HG03521 (cell line): Measurements from ENCODE around the gene TCF7.

ENCODE experiments used
- ATAC-seq: cut with Tn5 transposase; IDR thresholded peaks from one replicate; pipeline ENCODE4 v1.9.1; 2021; ENCODE audit warnings: mild to moderate bottlenecking, moderate library complexity; ENCODE audit not compliant: unreplicated experiment

Gene TCF7

DNA sequence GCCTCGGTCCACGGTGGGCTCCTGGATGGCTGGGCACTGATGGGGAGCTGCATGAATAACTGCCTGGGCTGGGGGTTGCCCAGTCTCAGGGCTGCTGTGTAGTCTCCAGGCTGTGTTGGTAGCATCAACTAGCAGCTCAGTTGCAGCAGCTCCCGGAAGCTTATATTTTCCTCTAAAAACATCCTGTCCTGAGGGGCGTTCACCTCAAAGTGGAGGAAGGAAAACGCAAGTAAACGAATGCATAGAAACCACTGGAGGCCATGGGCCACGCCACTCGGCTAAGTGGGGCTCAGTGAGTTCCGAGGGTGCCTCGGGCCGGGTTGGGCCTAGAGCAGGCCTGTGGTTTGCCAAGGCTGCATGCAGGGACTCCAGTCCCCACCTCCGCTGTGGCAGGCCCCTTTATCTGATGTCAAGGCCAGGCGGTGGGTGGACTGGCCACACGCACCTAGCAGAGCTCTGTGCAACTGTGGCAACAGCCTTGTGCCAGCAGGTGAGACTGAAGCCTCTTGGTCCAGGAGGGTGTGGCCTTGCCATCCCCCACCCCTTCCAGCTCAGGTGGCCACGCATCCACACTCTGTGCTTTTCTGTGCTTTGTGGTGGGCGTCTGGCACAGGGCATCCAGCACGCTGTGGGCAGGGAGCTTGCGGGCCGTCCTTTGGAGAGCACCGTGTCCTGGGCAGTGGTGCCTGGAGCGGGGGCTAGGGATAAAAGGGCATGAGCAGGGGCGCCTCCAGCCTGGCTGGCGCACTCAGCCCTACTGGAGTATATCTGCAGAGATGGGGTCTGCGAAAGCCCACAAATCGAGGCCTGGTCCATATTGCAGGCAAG lies 15.1 kb downstream of the TCF7 start:
- ATAC-seq = no peak

DNA sequence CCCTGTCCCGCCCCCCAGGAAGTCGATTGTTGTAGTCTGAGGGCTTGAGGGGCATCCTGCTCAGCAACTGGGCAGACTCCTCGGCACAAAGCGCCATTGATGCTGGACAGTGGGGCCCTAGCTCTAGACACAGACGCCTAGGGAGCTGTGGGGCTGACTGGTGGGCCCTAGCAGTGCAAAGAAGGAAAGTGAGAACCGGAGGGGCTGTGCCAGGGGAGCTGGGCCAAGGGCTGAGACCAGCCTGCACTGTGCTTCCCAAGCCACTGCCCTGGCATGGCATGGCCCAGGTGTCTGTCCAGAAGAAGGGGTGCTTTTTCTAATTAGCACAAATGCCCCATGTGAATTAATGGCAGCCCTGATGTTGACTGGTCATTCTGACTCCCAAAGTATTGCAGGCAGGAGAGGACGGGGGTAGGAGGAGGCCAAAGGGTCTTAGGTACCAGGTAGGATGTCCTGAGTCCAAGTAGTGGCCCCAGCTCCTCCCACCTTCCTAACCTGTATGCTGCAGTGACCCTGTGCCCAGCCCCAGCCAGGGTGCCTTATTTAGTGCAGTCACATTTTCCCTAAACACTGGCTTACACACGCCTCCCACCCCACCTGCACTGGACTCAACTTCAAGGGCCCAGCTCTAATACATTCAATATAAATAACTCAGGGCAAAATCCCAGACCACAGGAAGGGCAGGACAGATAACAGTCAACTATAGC lies 15.9 kb downstream of the TCF7 start:
- no peak for ATAC-seq

DNA sequence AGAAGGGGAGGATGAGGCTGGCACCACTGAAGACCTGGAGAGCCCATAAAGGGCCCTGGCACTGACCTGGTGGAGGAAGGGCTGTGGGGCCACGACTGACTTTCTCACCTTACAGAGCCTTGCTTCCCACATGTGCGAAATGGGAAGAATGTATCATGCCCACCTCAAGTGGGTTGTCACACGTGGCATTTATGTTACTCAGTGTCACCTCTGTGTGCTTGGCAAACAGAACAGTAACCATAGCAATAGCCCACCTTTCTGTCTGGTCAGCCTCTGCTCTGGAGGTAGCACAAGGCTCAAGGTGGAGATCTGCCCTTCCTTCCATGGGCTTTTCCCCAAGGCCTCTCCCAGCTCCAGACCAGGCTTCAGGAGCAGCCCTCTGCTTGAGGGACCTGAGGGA lies 16.7 kb downstream of the TCF7 start:
- ATAC-seq = no peak

DNA sequence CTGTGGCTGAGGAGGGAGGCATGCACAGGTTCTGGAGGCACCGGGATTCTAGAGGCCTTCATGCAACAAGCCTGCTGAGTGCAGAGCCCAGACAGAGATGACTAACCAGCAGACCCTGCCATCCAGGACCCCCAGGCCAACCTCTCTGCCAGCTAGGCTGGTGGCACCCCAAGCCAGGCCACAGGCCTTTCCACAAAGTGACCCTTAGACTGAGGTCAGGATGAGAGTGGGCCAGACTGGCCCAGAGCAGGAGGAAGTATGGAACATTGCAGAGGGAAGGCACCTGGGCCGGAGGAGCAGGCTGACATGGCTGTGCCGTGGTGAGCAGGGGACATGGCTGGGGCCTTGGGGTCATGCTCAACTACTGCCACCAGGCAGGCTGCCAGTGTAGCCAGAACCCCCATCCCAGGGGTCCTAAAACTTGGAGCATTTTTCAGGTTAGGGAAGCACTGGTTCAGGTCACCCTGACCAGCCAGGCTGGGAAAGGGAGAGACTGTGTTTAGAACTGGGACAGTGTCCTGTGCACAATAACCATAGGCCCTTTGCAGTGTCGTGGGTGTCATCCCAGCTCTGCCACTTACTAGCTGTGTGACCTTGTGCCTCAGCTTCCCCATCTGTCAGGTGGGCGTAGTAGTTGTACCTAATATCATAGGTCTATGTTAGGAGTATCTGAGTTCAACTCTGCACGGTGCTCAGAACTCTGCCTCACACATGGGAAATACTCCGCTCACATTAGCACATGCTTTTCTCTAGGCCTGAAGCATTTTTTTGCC lies 17.3 kb downstream of the TCF7 start:
- ATAC-seq = no peak

DNA sequence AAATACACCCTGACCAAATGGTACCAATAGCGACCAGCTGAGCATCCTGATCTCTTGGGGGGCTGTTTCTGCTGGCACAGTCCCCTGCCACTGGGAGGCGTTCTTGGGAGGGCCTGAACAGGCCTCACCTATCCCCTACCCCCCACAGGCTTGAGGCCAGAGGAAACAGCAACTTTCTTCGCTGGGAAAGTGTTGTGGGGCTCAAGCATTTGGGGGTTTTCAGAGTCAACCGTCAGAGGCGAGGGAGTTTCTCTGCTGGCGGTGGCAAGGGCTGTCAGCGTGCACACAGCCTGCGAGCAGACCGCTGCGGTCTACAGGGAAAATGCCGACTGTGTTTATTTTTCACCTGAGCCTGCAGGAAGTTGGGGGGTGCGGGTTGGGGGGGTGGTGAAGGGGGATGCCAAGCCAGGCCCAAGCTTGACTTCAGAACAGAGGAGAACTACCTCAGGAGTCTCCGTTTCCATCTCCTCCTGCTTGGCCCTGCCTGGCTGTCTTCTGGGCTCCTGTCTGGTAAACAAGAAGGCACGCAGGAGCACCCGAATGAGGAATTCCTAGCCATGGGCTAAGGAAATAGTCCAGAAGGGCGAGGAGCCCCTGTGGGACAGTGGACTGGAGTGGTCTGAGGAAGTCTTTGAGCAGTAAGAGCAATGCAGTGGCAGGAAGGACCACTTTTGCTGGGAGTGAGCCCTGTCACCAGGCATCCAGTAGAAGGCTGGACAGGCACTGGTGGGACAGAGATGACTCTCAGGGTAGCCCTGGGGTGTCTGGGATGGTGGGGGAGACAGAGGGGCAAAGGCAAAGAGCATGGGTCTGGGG lies 18.1 kb downstream of the TCF7 start:
- ATAC-seq = no peak

DNA sequence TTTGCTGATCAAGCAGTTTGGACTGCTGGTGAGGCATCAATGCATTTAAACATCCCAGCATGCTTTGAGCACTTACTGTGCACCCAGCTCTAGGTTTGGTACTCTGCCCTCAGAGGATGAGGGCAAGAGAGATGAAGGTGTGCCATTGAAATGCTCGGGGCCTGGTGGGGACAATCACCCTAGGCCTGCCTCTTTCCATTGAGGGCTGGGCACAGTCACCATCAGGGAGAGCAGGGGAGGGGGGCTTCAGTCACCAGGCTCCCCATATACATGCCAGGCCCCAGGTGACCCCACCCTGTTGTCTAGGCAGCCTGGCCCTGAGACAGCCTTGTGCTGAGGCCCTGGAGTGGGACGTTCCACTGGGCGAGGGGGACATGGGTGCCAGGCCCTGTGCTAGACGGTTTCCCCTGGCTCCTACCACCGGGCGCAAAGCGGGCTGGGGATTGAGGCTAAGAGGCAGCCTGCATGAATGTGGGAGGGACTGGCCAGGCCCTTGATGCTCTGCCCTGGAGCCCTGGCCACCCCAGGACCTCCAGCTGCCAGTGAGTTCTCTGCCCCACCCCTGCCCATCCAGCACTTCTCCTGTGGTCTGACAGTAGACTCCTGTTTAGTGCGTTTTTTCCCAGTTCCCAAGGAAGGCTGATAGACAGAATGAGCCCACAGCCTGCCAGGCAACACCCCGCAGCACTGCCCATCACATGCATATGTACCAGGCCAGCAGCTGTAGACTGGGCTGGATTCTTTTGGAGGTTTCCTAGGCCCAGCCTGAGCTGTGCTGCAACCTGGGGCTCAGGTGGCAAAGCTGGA lies 18.9 kb downstream of the TCF7 start:
- no peak for ATAC-seq

DNA sequence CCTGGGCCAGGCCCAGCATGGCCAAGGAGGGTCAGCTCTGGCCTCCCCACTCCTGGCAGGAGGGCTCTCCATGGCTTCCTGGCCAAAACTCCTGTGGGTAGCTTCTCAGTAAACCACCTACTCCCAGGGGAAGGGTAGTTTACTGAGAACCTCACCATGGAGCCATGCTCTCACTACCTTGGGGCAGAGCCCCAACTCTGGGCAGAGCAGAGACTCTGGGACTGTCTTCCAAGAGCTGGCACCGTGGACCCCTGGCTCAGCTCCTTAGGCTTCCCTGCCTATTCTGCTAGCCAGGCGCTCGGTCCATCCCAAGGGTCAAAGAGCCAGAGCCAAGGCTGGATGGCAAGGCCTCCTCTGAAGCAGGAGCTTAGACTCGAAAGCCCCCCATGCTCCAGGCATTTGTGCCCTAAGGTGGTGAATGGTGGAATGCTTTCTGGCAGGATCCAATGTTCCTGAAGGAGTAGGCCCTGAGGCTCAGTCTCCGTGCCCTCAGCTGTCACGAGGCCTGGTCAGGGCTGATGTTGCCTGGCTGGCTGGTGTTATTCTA lies 19.6 kb downstream of the TCF7 start:
- ATAC-seq = no peak

DNA sequence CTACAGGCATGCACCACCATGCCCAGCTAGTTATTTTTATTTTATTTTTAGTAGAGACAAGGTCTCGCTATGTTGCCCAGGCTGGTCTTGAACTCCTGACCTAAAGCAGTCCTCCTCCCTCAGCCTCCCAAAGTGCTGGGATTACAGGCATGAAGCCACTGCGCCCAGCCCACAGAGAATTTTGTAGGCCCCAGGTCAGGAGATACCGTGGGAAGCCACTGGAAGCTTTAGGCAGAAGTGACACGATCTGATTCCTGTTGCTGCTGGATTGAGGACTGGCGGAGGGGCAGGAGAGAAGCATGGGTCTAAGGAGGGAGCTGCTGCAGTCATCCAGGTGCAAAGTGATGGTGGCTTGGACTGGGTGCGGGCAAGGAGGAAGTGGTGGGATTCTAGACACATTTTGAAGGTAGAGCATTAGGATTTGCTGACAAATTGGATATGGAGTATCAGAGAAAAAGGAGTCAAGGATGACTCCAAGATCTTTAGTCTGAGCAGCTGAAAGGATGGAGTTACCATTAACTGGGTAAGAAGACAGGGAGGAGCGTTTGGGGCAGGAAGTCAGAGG lies 20.7 kb downstream of the TCF7 start:
- no peak for ATAC-seq

DNA sequence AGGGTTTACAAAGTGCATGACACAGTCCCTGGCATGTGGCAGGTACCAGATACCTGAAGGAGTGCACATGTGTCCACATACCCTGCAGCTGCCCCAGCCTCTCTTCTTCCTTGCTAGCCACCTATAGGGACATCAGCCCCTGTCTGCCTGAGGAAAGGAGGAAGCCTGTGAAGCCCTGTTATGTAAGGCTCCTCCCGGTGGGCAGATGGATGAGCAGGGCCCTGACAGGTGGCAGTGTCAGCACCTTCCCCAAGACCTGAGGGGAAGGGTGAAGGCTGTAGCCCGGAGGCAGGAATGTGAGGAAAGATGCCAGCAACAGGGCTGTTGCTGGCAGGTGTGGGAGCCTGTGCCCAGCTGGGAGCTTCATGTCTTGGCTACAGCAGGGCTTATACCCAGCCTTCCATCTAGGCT lies 21.7 kb downstream of the TCF7 start:
- no peak for ATAC-seq

DNA sequence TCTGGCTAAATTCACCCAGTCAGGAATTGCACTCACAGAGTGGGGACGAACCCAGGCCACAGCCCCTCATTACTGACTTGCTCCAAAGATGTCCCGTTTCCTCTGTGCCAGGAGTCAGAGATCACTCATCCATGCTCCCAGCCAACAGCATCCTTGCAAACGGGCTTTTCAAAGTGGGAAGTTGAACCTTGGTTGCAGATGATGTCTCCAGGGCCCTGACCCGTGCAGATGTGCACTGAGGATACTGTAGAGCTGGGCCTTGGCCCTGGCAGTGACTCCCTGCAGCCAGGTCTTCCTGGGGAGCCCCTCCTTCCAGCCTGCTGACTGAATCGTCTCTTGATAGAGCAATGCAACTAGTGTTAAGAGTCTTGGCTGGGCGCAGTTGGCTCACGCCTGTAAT lies 22.3 kb downstream of the TCF7 start:
- ATAC-seq = no peak

DNA sequence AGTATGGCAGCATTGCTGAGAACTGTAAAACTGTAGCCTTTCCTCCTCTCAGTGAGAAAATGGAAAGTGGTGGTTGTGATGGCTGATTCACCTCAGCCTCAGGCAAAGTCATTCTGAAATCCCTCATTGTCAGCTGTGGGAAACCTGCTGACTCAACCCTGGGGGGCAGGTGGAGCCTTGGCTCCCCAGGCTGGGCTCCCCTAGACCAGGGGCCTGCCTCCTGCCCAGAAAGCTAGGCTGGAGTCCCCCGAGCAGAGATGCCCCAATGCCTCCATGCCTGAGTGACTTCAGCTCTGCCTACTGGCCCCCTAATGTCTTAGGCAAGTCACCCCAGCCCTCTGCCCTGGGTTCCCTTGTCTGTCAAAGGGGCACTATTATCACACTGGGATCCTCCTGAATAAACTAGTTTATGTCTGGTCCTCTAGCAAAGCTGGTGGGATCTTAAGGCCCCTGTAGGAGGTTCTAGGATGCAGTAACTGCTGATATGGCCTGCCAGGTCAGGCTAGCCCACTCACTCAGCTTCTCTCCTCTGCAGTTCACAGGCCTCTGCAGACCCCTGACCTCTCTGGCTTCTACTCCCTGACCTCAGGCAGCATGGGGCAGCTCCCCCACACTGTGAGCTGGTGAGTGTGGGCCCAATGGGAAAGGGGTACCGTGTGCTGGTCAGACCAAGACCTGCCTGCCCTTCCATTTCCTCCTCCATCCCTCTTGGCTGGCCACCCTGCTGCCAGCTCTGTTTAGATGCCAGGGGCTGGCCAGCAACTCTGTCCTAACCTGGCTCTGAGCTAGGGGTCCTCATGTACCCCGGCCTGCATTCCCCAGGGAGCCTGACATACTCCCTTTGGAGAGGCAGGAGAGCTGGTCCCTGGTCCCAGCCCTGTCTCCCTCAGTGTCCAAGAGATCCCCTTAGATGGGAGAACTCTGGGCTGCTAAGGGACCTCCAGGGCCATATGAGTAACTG lies 24.2 kb downstream of the TCF7 start:
- ATAC-seq = no peak

DNA sequence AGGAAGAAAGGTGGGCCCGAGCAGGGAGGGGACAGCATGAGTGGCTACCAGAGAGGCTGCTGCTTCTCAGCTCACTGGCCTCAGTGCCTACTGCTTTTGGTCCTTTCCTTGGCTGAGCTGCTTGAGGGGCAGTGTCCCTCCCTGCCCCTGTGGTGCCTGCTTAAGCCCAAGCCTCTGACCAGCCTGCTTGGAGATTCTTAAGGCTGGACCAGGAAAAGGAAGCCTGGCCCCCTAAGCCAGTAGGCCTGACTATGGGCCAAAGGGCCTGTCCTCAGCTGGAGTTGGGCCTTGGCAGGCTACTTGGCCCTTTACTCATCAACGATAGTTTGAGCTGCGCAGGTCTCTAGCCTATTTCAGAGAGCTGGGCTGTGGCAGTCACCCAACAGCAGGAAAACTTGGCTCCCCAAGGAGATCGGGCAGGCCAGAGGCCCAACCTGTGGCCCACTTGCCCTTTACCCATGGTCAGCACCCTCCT lies 24.9 kb downstream of the TCF7 start:
- no peak for ATAC-seq

DNA sequence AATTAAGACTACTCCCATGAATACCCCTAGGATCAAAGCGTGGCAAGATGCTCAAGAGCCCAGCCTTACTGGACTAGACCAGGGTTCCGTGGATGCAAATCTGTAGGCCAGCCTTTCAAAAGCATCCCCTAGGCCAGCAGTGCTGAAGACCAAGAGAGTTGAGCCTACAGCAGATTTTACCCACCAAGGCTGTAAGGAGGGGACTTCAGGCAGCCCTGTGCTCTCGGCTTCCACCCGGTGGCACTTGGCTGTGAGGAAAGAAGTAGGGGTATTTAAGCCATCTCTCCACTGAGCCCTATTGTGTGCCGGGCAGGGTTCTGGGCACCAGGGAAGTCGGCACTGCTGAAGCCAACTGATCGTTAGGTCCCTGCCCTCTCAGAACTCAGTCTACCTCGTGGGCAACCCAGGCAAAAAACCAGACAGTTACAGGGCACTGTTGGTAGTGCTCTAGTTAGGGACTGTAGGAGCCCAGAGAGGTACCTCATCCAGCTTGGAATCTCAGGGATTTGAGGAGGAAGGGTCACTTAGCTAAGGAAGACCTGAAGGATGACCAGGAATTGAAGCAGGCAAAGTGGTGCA lies 25.5 kb downstream of the TCF7 start:
- no peak for ATAC-seq

DNA sequence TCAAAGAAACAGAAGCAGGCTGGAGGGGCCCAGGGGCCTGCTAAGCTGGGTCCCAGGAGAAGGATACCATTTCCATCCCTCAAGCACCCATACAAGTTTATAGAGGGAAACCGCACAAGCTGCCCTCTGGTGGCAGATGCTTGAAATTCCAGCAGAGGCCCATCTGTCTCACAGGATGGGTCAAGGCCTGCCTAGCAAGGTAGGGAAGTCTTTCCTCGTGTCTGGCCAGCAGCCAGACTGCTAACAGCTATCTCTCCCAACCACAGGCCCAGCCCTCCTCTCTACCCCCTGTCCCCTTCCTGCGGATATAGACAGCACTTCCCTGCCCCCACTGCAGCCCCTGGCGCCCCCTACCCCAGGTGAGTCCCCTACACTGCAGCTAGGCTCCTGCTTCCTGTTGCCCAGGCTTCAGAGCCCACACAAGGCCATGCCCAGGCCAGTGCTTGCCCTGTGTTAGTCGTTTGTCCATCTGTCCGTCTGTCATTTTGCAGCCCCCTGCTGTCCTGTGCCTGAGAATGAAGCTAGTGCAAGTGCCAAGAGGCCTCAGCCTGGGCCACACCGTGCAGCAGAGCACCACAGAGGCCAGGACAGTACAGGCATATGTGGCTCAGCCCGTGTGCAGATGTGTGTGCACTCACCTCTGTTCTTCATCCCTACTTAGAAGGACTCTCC lies 26.2 kb downstream of the TCF7 start:
- no peak for ATAC-seq

DNA sequence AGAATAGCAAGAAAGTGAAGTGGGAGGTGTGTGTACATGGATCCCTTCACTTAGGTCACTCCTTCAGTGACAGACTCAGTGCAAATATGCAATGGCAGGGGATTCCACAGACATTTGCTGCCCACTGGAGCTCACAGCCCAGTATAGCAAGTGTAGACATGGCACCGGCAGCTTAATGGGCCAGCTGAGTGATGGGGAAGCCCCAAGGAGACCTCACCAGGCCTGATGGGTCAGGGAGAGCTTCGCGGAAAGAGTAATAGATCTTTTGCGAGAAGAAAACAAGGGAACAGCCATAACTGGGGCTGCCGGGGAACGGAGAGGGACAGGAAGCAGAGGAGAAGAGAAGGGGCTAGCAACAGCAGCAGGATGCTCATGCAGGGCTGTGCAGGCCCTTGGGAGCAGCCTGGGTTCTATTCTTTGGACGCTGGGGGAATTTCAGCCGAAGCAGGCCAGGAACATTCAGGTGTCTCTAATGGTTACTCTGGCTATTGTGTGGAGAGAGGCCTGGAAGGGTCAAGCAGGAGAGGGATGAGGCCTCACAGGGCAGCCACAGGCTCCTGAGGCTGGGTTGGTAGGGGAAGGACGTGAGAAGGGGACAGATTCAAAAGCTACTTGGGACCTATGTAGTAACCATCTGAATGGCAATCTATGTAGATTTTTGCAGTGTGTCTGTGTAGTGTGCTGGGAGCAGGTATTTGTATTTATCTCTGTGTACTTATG lies 27.0 kb downstream of the TCF7 start:
- no peak for ATAC-seq

DNA sequence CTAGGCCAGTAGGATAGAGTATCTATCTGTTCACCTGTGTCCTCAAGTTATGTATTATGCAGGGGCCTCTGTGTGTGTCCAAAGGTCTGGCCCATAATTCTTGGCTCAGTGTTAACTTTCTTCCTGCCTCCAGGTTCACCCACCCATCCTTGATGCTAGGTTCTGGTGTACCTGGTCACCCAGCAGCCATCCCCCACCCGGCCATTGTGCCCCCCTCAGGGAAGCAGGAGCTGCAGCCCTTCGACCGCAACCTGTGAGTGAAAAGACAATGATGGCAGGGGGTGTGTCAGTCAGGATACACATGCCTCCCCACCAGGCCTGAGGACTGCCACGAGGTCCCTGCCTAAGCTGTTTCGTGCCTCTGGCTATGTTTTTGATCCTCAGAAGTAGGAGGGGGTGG lies 27.6 kb downstream of the TCF7 start:
- ATAC-seq = no peak

DNA sequence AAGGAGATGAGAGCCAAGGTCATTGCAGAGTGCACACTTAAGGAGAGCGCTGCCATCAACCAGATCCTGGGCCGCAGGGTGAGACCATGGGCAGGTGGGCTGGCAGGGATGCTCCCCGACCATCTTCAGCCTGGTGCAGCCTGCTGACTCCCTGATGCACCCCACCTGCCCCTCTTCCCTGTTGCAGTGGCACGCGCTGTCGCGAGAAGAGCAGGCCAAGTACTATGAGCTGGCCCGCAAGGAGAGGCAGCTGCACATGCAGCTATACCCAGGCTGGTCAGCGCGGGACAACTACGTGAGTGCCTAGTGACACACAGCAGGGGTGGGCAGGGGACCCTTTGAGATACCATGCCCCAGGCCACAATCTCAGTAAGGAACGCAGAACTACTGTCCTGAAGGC lies 28.3 kb downstream of the TCF7 start:
- ATAC-seq = no peak
